GM18861 (cell line): ENCODE results near the gene NUCB2.
"Not testable (repeated sequence)": the region's sequence is repeated elsewhere in the genome, so short reads cannot be mapped to it uniquely, and the experiment has no call there.

Experiments
- ATAC-seq: cut with Tn5 transposase; IDR thresholded peaks from one replicate; pipeline ENCODE4 v1.9.1; 2021; ENCODE audit not compliant: unreplicated experiment

Gene NUCB2

DNA sequence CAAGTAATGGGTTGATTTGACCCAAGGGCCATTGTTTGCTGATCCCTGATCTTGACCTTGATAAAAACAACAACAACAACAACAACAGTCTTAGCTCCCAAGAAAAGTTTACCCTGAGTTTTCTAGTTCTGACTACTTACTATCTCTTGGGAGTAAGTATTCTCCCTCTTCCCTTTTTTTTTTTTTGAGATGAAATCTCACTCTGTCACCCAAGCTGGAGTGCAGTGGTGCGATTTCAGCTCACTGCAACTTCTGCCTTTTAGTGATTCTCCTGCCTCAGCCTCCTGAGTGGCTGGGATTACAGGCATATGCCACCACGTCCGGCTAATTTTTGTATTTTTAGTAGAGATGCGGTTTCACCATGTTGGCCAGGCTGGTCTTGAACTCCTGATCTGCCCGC, 8.0 kb upstream of the NUCB2 start:
- not testable (repeated sequence) for ATAC-seq

DNA sequence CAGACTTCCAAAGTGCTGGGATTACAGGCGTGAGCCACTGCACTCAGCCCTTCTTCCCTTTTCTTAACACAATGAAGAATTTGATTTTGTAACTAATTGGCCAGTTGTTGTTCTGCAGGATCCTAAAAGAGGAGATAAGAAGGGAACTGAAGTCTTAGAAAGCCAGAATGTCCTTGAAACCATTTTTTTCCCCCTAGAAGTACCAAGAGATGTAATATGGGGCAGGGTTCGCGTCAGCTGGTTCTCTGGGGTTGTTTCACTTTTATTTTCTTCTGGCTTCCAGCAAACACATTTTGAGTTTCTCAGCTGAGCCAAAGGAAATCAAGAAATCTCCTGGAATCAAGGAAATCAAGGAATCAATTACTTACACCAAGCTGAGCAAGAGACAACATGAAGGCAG, 7.6 kb upstream of the NUCB2 start:
- ATAC-seq, result no peak

DNA sequence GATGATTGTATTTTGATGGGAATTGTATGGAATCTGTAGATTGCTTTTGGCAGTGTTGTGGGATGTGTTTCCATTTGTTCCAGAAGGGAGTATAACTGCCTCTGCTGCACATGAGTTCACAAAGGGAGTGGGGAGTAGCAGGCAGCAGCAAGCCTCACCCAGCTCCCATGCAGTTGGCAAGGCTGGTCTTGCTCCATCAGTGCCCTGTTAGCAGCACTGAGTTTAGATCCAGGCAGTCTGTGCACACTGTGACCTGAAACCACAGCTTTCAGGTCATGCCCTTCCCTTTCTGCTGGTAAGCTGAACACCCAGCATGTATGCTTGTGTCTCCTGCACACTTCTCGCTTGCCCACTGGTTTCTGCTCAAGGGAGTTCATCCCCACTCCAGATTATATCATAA, 3.7 kb upstream of the NUCB2 start:
- no peak for ATAC-seq

DNA sequence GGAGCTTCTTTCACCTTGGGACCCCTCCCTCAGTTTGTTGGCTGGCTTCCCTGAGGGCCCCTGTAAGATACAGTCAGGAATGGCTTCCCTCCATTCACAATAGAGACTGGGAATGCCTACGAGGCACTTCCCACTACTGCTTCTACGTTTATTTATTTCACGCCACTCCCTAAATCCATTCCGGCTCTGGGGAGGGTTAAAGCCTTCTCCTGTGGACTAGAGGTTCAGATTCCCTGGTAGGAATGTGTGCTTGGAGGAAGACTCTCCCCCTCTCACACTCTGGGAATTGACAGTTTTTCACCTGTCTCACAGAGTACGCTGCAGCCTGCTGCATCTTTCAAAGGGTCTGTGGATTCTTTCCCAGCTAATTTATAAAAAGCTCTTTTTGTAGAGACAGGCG, 3.3 kb upstream of the NUCB2 start:
- ATAC-seq, result no peak

DNA sequence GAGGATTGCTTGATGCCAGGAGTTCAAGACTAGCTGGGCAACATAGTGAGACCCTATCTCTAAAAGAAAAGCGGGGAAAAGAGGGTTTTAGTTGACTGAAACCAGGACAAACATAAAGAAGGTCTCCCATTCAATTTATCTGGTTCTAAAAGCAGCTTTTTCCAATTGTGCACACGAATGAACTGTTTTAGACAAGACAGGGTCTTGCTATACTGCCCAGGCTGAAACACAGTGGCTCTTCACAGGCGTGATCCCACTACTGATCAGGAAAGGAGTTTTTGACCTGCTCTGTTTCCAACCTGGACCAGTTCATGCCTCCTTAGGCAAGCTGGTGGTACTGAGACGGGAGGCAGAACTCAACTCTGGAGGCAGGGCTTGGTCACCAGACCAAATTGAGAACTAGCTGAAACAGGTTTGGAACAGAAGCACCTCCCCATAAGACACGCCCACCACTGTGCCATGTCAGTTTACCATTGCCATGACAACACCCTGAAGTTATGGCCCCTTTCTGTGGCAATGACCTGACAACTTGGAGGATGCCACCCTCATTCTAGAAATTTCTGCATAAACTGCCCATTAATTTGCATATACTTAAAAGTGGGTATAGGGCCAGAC, 2.8 kb upstream of the NUCB2 start:
- ATAC-seq, result no peak

DNA sequence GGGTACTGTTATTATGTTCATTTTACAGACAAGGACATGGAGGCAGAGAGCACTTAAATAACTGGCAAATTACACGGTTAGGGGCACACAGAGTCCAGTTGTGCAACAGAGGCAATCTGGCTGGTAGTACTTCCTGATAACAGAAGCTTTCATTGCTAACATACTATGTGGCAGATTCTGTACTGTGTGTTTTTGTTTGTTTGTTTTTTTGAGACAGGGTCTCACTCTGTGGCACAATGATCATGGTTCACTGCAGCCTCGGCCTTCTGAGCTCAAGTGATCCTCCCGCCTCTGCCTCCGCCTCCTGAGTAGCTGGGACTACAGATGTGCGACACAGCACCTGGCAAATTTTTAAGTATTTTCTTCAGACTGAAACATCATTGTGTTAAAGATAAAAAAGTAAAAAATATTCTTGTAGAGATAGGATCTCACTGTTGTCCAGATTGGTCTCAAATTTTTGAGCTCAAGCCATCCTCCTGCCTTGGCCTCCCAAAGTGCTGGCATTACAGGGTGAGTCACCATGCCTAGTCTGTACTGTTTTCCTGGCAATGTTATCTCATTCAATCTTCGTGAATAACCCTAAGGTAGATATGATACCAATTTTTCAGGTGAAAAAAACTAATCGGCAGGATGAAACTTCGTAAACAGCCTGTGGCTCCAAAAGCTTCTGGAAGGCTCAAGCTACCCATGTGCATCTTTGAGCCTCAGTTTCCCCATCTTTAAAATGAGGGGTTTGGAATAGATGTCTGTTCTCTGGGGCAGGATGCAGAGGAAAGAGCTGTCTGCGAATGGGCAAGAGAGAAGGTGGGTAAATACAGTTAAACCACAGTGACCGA, 921 bp upstream of the NUCB2 start:
- ATAC-seq, result no peak

DNA sequence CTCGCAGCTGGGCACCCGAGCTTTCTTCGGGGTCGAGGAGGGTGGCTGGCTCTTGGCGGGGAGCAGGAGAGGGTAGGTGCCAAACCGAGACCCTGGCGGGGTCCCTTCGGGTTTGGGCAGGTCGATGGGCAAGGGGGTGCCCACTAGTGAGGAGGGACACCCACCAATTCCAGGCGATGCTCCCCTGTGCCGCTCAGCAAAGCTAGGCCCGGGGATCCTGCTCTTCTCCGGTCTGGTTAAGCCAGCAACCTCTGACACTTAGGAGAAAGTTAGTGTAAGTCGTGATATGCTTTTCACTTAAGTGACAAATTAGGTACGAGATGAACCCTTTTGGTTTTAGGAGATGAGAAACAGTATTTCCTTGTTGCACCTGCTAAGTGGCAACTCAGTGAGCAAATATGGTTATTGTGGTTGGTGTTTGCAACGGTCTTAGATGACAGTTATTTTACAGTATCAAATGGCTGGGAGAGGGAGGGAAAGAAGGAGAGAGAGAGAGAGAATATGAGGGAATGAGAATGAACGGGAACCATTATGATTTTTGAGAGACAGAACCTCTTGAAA, 565 bp downstream of the NUCB2 start:
- peak; percentile 14 for ATAC-seq

DNA sequence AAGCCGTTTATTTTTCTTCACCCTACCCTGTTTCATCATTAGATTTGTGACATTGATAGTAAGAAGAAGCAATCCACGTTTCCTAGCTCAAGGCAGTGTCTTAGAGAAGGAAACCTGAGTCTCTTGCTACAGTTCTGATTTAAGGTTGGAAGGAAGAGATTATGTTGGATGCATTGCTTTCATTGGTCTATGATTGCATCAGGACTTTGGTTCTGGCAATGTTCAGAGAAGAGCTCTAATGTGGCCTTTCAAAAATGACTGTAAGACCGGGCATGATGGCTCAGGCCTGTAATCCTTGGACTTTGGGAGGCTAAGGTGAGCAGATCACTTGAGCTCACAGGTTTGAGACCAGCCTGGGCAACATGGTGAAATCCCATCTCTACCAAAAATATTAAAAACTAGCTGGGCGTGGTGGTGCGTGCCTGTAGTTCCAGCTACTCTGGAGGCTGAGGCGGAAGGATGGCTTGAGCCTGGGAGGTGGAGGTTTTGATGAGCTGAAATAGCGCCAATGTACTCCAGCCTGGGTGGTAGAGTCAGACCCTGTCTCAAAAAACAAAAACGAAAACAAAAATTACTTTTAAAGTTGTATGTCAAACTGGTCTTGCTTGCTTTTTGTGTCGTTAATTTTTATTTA, 4.1 kb downstream of the NUCB2 start:
- ATAC-seq, result no peak

DNA sequence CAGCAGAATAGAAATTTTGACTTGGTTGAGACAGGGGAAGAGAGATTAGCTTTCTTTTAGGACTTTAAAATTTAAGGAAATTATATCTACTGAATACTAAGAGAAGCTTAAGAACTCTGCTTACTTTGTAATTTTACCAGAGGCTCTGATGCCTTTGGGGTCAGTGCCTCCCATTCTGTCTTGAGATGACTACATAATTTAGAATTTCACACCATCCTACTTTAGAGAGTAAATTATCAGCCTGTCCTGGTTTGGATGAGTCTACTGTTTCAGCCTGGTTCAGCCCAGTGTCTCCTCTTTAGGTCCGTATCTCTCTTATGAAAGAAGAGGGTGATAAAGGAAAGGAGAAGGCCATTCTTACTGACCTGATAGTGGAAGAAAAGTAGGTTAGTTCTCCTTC, 9.8 kb downstream of the NUCB2 start:
- ATAC-seq, result no peak

DNA sequence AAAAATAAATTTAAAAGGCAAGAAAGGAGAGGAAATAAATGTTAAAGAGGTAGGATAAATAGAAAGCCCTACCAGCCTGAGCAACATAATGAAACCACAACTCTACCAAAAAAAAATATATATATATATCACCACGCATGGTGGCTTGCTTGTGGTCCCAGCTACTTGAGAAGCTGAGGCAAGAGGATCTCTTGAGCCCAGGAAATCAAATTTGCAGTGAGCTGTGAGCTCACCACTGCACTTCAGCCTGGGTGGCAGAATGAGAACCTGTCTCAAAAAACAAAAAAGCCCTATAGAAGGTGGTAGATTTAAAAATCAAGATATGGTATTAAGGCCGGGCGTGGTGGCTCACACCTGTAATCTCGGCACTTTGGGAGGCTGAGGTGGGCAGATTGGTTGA, 10.5 kb downstream of the NUCB2 start:
- no peak for ATAC-seq

DNA sequence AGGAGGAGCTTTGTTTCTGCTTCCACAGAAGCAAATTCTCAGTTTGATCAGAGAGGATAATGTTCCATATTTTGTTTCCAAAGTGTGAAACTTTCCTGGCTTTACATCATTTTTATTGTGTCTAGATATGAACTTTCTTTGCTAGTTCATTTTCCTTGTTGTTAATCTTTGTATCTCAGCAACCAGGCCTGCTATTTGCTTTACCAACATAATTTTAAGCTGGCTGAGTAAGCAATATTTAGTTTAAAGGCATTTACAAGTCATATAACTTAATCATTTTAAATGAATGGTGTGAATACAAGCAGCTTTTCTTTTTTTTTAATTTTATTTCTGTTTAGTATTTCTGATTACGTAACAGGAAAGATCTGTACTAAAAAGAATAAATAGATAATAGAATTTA, 15.2 kb downstream of the NUCB2 start:
- no peak for ATAC-seq

DNA sequence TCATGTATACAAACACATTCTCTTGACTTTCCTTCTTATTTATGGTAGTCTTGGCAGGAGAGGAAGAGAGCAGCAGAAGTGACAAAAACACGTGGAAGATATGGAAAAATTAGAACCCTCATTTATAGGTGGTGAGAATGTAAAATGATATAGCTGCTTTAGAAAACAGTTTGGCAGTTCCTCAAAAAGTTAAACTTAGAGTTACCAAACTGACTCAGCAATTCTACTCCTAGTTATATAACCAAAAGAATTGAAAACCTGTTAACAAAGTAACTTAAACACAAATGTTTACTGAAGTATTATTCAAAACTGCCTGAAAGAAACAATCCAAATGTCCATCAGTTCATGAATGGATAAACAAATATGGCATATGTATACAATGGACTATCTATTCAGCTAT, 16.8 kb downstream of the NUCB2 start:
- no peak for ATAC-seq

DNA sequence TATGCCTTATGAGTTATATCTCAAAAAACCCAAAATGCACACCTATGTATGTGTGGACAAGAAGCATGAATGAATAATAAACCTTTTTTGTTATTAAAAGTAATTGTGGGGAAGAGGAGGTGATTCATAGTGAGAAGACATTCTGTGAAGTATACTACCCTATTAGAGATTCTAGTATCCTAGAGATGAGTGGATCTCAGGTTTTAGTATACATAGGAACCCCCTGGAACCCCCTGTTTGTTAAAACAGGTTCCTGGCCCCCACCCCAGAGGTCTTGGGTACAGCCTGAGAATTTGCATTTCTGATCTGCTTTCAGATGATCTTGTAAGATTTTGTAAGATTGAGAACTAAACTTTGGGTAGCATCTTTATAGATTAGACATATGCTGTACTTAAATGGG, 17.5 kb downstream of the NUCB2 start:
- peak; percentile 55 for ATAC-seq

DNA sequence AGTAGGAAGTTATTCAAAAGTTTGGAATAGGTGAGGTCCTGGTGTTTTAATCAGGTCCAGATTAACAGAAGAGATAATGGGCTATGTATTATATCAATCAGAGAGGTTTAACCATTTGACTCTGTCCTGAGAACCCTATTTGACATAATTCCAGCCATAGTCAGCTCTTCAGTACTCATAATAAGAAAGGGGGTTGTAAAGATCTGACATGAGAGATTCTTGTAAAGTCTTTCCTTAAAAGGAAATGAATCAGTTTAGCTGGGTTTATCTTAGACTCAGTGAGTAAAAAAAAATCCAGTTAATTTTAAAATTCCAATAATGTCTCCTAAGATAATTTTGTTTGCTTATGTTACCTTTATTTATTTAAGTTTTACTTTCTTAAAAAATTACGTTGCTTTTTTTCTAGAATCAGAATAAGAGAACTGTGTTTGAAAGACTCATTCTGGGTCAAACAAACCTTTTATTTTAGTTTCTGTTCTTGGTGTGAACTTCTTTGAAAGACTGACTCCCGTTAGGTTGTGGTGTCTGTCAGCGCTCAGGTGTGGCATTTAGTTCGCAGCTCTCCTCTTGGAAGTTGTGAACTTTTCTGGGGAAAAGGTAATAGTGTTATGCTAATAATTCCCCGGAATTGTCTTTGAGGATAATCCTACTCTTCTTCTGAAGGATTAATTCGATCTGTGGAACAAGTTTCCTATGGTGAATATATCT, 20.5 kb downstream of the NUCB2 start:
- no peak for ATAC-seq

DNA sequence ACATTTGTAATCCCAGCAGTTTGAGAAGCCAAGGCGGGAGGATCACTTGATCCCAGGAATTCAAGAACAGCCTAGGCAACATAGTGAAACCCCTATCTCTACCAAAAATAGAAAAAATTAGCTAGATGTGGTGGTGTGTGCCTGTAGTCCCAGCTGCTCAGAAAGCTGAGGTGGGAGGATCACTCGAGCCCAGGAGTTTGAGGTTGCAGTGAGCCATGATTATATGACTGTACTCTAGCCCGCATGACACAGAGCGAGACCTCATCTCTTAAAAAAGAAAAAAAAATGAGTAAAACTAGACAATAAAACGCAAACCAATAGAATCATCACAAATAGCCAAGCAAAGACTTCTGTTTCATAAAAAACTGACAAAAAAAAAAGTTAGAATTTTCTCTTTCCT, 21.8 kb downstream of the NUCB2 start:
- ATAC-seq, result peak; percentile 59

DNA sequence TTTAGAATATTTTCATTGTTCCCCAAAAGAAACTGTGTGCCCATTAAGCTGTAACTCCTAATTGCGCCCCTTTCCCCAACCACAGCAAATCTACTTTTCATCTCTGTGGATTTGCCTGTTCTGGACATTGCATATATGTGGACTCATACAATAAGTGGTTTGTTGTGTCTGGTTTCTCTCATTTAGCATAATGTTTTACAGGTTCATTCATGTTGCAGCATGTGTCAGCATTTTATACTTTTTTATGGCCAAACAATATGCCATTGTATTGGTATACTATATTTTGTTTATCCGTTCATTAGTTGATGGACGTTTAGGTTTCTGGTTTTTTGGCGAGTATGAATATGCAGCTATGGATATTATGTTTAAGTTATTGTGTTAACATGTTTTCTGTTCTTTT, 23.8 kb downstream of the NUCB2 start:
- no peak for ATAC-seq

DNA sequence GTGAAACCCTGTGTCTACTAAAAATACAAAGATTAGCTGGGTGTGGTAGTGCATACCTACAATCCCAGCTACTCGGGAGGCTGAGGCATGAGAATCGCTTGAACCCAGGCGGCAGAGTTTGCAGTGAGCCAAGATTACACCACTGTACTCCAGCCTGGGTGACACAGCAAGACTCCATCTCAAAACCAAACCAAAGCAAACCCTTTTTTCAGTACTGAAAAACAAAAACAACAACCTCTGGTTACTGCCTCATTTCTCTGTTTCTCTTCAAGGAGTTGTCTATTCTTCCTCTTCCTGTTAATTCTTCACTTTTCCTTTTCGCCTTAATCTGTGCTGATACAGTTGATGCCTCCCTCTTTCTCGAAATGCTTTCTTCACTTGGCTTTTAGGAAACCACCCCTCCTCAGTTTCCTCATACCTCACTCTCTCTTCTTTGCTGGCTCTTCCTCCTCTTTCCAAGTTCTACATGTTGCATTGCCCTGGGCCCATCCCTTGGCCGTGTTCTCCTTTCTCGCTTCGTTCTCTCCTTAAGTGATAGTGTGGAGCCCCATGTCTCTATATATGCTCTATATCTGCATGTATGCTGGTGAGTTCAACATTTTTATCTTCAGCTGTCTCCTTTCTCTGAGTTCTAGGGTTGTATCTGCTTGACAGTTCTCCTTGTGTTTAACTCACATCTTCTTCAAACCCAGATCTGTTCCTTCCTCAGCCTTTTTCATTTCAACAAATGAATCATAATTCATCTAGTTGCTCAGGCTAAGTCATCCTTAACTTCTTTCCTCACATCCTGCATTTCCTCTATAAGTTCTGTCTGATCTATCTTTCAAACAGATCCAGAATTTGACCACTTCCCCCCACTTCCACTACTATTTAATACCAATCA, 37.1 kb downstream of the NUCB2 start:
- no peak for ATAC-seq

DNA sequence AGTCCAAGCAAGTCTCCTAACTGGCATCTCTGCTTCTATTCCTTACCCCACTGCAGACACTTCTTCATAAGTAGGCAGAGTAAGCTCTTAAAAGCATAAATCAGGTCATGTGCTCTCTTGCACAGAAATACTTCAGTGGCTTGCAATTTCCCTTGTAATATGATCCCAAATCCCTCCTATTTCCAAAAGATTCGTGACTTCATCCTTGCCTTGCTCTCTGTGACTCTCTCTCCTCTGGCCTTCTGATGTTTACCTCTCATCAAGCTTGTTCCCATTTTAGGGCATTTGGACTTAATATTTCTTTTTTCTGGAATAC, 37.7 kb downstream of the NUCB2 start:
- no peak for ATAC-seq

DNA sequence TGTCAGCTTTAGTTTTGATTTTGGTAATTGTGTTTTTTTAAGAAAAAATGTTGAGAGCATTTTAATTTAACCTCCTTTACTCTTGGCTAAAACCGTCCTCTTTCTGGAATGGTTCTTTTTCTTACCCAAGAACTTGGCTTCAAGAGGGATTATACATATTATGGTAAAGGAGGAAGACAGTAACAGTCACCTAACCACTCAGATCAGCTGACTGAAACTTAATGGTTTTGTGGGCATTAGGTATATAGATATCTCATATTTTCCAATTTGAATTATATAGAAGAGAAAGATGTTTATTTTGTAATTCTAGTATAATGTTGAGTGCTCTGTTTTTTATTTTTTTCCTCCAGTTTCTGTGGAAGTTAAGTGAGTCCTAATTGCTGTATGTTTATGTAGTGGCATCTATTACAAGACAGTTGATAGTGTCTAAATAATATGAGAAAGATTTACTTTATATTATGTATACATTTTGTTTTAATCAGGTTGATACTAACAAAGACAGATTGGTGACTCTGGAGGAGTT, 38.4 kb downstream of the NUCB2 start:
- ATAC-seq, result no peak

DNA sequence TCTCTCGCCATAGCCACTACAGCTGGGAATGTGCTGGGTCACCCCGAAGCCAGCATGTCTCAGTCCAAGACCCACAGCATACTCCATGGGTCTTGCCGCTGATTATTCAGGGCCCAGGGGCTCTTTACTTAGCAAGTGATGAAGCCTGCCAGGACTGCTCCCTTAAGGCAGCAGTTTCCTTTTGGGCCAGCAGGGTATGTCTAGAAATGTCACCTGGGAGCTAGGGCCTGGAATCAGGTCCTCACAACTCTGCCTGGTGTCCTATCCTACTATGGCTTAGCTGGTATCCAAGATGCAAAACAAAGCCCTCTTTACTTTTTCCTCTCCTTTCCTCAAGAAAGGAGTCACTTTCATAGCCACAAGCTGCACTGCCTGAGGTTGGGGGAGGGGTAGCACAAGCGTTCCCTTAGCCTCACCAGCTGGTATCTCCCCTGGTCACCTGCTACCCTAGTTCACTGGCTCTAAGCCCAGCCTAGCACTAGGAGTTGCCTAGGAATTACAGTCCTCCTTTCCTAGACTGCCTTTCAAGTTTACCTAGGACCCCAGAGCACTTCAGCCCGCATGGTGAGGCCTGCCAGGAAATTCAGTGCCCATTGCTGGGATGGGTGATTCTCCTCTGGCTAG, 52.4 kb downstream of the NUCB2 start:
- ATAC-seq, result no peak
